Bronchial epithelial cell (primary cell): ENCODE data around the gene FLYWCH1. TPM values are rescaled to one million over a fixed set of nuclear protein-coding genes. Genes with fewer than 3 reads are reported as not detected.
"Not testable (repeated sequence)": the region's sequence is repeated elsewhere in the genome, so short reads cannot be mapped to it uniquely, and the experiment has no call there.

Experiments
- DNase-seq: peaks from one replicate; pipeline ENCODE4 v3.0.0-alpha.2; 2010; ENCODE audit warnings: low read depth
- FAIRE-seq: peaks from 2 replicates; lab custom pipeline; 2011; peaks lifted over from hg19 to GRCh38; lab: Jason Lieb, UNC
- H3K27me3 ChIP-seq: 2 replicates; pipeline ENCODE4 v1.5.1; 2011; ENCODE audit warnings: low read length; ENCODE audit not compliant: control insufficient read depth, insufficient read depth
- H3K36me3 ChIP-seq: 2 replicates; pipeline ENCODE4 v1.5.1; 2011; ENCODE audit warnings: low read length; ENCODE audit not compliant: control insufficient read depth, insufficient read depth
- H3K4me3 ChIP-seq: 2 replicates; pipeline ENCODE4 v1.5.1; 2011; ENCODE audit warnings: mild to moderate bottlenecking, low read depth, low read length, control low read depth
- total RNA-seq: library from RNA; depleted of rRNA; stranded (reverse); fragments of >200 nt; gene quantifications from 2 replicates; pipeline ENCODE4 v1.2.1, GENCODE V29; 2014
- TF ChIP-seq, protein P1 (sequence below): IDR thresholded peaks from 2 replicates; pipeline ENCODE4 v1.5.1; 2011; ENCODE audit warnings: mild to moderate bottlenecking, moderate library complexity, low read length, control low read depth, inconsistent platforms; ENCODE audit not compliant: insufficient read depth, severe bottlenecking

Gene FLYWCH1
- total RNA-seq, 1 donor from 2014 or later: 41.9 TPM

GRCh38 chr16:2939968-2940367 lies 28.2 kb downstream of the FLYWCH1 start:
- Histone ChIP-seq H3K36me3 (peaks cover 43% of the 10 kb centered on the region), H3K27me3 (no peaks in the 10 kb centered on the region), H3K4me3 (no peak overlapping the region)
- no peak for DNase-seq
- TF ChIP-seq, protein P1, sequence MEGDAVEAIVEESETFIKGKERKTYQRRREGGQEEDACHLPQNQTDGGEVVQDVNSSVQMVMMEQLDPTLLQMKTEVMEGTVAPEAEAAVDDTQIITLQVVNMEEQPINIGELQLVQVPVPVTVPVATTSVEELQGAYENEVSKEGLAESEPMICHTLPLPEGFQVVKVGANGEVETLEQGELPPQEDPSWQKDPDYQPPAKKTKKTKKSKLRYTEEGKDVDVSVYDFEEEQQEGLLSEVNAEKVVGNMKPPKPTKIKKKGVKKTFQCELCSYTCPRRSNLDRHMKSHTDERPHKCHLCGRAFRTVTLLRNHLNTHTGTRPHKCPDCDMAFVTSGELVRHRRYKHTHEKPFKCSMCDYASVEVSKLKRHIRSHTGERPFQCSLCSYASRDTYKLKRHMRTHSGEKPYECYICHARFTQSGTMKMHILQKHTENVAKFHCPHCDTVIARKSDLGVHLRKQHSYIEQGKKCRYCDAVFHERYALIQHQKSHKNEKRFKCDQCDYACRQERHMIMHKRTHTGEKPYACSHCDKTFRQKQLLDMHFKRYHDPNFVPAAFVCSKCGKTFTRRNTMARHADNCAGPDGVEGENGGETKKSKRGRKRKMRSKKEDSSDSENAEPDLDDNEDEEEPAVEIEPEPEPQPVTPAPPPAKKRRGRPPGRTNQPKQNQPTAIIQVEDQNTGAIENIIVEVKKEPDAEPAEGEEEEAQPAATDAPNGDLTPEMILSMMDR: no peak
- no peak for FAIRE-seq

GRCh38 chr16:2942045-2942444 lies 30.3 kb downstream of the FLYWCH1 start:
- H3K36me3 ChIP-seq: peaks cover 33% of the 10 kb centered on the region

GRCh38 chr16:2943716-2944115 lies 32.0 kb downstream of the FLYWCH1 start:
- not testable (repeated sequence) for FAIRE-seq, H3K27me3 ChIP-seq, DNase-seq, H3K4me3 ChIP-seq
- H3K36me3 ChIP-seq: peaks cover 22% of the 10 kb centered on the region

More at GRCh38 chr16:2942045-2942444, 30.3 kb downstream of the FLYWCH1 start:
- DNase-seq (no peak), FAIRE-seq (no peak)
- Histone ChIP-seq H3K4me3 (no peak overlapping the region), H3K27me3 (no peaks in the 10 kb centered on the region)
- TF ChIP-seq, protein P1: no peak

DNA sequence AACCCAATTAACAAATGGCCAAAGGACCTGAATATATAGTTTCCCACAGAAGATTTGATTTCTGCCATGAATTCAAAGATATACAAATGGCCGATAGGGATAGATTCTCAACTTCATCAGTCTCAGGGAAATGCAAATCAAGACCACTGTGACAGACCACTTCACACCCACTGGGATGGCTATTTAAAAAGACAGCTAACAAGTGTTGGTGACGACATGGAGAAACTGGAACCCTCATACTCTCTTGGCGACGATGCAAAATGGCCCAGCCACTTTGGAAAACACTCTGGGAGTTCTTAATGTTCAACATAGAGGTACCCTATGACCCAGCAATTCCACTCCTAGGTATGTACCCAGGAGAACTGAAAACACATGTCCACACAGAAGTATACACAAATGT lies 34.9 kb downstream of the FLYWCH1 start:
- H3K4me3 ChIP-seq: no peak overlapping the region
- FAIRE-seq: no peak
- no peaks in the 10 kb centered on the region for H3K27me3 ChIP-seq
- no peak for DNase-seq
- TF ChIP-seq, protein P1: no peak
- H3K36me3 ChIP-seq: peaks cover 13% of the 10 kb centered on the region

DNA sequence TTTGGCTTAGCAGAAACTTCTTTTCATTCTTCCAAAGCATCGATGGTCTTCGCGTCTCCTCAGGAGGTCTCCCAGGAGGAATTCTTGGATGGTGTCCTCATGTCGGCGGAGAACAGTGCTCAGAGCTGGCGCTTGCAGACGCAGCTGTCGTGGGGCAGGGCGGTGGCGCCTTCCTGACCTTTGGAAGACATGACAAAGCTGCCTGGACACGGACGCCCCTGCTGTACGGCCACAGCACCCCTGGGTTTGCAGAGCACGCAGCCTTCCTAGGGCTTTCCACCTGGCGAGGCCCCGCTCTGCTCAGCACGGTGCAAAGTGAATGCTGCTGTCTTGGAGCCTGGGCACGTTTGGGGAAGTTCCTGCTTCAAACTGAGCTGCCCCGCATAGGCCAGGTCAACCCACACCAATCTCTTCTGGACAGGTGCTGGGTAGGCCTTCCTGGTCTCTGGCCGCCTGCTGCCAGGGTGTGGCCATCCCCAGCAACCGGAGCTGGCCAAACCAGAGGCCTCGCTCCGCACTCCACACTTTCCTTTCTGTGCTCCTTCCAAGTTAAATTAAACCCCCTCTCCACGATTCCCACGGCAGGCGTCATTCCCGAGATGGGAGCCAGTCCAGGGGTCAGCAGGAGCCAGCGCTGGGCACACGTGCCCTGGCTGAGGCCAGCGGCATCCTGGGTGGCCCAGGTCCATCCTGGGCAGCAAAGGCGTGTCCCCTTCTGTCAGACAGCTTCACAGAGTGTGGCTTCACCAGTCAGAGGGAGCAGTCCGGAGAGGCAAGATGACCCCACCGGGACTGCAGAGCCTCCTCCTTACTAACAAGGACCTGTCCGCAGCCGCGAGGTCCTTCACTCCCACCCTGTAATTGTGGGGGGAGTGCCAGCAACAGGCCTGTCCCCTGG lies 37.3 kb downstream of the FLYWCH1 start:
- H3K27me3 ChIP-seq: no peaks in the 10 kb centered on the region
- DNase-seq (no peak), FAIRE-seq (no peak)
- TF ChIP-seq, protein P1: no peak
- peaks cover 5% of the 10 kb centered on the region for H3K36me3 ChIP-seq
- H3K4me3 ChIP-seq: no peak overlapping the region

DNA sequence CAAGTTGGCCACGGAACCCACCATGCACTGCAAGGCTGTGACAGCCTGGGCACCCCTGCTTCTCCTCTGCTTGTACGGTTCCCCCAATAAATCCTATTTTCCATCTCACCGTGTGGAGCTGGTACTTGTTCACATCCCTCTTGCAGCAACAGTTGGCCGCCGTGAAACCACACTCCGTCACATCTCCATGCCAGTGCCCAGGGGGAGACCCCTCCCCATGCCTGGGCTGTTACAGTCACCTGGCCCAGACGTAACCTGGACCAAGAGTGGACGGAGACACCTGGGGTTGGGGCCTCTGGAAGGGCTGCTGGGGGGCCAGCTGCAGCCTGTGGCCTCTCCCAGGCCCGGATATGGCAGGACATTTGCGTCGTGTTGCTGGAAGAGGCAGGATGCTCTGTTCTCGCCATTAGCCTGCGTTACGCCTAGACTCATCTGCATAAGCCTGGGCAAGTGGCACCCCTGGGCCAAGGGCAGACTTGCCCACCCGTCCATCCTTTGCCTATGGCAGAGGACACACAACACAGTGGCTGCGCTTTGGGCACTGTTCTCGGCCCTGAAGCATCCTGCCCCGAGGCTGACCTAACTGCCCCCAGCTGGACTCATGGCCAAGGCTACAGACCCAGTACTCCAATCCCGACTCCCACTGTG lies 38.1 kb downstream of the FLYWCH1 start:
- FAIRE-seq: no peak

More for the DNA sequence above, 38.1 kb downstream of the FLYWCH1 start:
- peaks cover 4% of the 10 kb centered on the region for H3K27me3 ChIP-seq
- peaks cover 5% of the 10 kb centered on the region for H3K36me3 ChIP-seq
- no peak for DNase-seq
- TF ChIP-seq, protein P1: no peak
- no peak overlapping the region for H3K4me3 ChIP-seq
